Measurements from ENCODE around the gene CBLB.
A peak's percentile ranks its signal among the peaks of the same experiment; 100 is the strongest.
"Not testable (repeated sequence)": the region's sequence is repeated elsewhere in the genome, so short reads cannot be mapped to it uniquely, and the experiment has no call there.

Gene CBLB

DNA sequence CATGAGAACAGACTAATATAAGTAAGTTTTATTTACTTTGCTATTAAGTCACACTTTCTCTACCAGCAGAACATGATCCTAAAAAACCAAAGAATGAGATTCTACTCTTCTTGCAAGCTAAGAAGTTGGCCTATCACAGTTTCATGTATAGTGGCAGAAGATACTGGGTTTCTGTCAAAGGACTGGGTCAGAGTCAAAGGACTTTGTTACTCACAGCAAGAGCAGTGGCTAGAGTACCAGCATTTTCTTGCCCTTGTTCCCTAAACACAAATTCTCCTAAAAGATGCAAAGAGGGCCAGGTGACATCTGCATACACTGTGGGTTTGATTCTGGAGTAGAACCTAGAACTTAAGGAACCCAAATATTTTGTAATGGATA is 105.2 kb downstream of the CBLB start:
- TF ChIP-seq, protein P1, sequence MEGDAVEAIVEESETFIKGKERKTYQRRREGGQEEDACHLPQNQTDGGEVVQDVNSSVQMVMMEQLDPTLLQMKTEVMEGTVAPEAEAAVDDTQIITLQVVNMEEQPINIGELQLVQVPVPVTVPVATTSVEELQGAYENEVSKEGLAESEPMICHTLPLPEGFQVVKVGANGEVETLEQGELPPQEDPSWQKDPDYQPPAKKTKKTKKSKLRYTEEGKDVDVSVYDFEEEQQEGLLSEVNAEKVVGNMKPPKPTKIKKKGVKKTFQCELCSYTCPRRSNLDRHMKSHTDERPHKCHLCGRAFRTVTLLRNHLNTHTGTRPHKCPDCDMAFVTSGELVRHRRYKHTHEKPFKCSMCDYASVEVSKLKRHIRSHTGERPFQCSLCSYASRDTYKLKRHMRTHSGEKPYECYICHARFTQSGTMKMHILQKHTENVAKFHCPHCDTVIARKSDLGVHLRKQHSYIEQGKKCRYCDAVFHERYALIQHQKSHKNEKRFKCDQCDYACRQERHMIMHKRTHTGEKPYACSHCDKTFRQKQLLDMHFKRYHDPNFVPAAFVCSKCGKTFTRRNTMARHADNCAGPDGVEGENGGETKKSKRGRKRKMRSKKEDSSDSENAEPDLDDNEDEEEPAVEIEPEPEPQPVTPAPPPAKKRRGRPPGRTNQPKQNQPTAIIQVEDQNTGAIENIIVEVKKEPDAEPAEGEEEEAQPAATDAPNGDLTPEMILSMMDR (conservative IDR thresholded peaks at IDR 0.05; ENCODE audit: low read length), result no peak
- no peak for DNase-seq (ENCODE audit: low read depth)
- H3K4me3 ChIP-seq (ENCODE audit: low read length), result no peak overlapping the region

DNA sequence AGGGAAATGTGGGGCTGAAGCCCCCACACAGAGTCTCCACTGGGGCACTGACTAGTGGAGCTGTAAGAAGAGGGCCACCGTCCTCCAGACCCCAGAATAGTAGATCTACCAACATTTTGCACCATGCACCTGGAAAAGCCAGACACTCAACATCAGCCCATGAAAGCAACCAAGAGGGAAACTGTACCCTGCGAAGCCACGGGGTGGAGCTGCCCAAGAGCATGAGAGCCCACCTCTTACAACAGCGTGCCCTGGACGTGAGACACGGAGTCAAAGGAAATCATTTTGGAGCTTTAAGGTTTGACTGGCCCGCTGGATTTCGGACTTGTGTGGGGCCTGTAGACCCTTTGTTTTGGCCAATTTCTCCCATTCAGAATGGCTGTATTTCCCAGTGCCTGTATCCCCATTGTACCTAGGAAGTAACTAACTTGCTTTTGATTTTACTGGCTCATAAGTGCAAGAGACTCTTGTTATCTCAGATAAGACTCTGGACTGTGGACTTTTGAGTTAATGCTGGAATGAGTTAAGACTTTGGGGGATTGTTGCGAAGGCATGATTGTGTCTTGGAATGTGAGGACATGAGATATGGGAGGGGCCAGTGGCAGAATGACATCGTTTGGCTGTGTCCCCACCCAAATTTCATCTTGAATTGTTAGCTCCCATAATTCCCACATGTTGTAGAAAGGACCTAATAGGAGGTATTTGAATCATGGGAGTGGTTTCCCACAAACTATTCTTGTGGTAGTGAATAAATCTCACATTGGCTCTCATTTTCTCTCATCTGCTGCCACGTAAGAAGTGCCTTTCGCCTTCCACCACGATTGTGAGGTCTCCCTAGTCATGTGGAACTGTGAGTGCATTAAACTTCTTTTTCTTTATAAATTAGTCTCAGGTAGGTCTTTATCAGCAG is 105.8 kb downstream of the CBLB start:
- H3K4me3 ChIP-seq (ENCODE audit: low read length), result no peak overlapping the region

DNA sequence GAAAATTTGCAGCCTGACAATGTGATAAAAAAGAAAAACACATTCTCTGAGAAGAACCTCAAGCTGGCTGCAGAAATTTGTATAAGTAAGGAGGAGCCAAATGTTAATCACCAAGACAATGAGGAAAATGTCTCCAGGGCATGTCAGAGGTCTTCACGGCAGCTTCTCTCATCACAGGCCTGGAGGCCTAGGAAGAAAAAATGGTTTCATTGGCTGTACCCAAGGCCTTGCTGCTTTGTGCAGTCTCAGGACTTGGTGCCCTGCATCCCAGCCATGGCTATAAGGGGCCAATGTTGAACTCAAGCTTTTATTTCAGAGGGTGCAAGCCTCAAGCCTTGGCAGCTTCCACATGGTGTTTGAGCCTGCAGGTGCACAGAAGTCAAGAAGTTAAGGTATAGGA is 106.6 kb downstream of the CBLB start:
- H3K4me3 ChIP-seq (ENCODE audit: low read length); DNase-seq (ENCODE audit: low read depth): not testable (repeated sequence)

More for the DNA sequence above, 105.8 kb downstream of the CBLB start:
- DNase-seq (ENCODE audit: low read depth), result peak; percentile 24
- TF ChIP-seq, protein P1 (conservative IDR thresholded peaks at IDR 0.05; ENCODE audit: low read length), result no peak

DNA sequence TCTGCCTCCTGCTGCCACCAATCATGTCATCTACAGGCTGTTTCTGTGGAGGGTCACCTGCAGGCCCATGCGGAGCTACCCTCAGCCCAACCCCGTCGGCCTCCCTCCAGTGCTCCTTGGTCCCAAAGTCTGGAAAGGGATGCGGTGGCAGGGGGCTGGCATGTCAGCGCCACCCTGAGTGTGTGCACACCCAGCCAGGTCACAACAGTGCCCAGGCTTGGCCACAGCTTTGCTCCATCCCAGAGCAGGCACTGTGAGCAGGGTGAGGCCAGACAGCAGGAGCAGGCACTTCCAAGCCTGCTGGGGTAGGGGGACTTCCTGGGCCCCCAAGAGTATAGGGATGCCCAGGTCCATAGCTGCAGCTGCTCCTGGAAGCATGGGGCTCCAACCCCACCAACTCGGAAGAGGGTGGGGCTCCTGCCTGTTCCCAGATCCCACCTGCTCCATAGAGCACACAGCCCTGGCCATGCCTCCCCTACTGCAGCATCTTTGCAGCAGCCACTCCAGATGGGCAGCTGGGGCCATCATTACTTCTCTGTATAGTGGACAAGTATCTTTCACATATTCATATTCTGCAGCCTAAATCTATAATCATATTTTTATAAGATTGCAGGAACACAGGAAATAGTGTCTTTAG is 109.3 kb downstream of the CBLB start:
- TF ChIP-seq, protein P1 (conservative IDR thresholded peaks at IDR 0.05; ENCODE audit: low read length), result no peak
- no peak overlapping the region for H3K4me3 ChIP-seq (ENCODE audit: low read length)
- DNase-seq (ENCODE audit: low read depth), result no peak

DNA sequence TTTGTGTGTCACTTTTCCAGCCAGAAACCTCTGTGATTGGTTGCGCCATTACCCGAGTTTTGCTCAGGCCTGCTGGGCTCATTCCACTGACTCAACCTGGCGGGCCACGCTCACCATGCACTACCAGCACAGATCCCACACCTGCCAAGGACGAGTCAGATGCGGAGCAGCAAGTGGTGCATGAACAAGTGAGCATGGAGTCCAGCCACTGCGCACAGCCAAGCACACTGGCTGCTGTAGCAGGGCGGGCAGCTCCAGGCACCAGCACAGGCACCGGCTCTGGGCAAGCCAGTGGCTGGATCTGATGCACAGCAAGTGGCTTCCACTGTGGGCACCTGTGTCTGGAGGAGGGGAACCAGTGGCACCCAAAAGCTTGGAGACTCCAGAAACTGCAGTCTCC is 110.4 kb downstream of the CBLB start:
- no peak overlapping the region for H3K4me3 ChIP-seq (ENCODE audit: low read length)
- no peak for DNase-seq (ENCODE audit: low read depth)

DNA sequence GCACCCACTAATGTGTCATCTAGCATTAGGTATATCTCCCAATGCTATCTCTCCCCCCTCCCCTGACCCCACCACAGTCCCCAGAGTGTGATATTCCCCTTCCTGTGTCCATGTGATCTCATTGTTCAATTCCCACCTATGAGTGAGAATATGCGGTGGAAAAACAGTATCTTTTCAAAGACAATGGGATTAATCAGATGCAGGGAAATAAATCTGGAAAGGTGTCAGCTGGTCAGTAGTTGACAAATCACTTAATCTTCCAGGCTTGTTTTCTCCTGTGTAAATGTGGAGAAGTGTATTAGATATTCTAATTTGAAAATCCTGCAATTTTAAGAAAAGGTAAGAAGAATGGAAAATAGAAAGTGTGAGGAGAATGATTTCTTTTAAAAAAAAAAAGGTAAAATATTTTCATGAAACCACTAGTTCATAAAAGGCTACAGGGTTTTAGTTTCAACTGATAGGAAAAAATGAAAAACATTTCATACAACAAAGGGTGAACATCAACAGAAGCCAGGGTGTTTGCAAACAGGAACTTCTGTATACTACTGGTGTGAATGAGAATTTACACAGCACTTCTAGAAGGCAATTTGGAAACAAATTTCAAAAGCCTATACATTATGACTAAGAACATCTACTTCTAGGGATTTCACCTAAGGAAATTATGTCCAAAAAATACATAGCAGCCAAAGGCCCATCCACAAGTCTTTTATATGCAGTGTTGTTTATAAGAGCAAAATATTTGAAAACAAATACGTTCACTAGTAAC is 113.5 kb downstream of the CBLB start:
- TF ChIP-seq, protein P1 (conservative IDR thresholded peaks at IDR 0.05; ENCODE audit: low read length), result no peak
- DNase-seq (ENCODE audit: low read depth), result no peak
- H3K4me3 ChIP-seq (ENCODE audit: low read length), result no peak overlapping the region

More for the DNA sequence above, 110.4 kb downstream of the CBLB start:
- TF ChIP-seq, protein P1 (conservative IDR thresholded peaks at IDR 0.05; ENCODE audit: low read length), result no peak

DNA sequence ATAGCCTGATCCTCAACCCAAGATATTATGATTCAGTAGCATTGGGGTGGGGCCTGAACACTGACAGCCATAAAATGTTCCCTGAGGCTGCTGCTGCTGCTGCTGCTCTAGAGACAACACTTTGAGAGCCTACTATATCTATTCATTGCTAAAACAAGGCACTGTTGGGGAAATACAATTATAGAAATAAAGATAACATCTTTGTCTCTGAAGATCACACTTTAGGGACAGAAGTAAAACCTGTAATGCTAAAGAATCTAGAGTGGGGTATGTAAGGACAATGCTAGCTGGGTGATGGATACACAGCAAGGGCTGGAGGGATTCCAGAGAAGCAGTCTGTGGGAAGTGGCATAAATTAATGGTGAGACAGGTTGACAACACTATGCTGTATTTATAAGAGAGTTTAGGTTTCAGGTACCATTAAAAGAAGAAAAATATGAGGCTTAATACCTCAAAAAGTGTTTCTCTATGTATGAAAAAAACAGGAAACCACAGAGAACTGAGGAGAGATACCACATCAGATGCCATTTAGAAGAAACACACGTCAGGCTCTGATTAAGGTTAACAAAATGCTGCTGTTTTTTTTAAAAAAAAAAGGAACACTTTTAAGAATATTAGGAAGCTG is 115.9 kb downstream of the CBLB start:
- DNase-seq (ENCODE audit: low read depth), result no peak
- TF ChIP-seq, protein P1 (conservative IDR thresholded peaks at IDR 0.05; ENCODE audit: low read length), result no peak
- no peak overlapping the region for H3K4me3 ChIP-seq (ENCODE audit: low read length)
